Keratinocyte (primary cell): ENCODE data around the gene AGO3. TPM values are rescaled to one million over a fixed set of nuclear protein-coding genes. Genes with fewer than 3 reads are reported as not detected.

ENCODE experiments used
- DNase-seq: peaks from one replicate; pipeline ENCODE4 v3.0.0-alpha.2; 2011; ENCODE audit warnings: low read depth, missing footprints, low spot score
- FAIRE-seq: peaks from 2 replicates; lab custom pipeline; 2011; peaks lifted over from hg19 to GRCh38; lab: Jason Lieb, UNC
- H2AFZ ChIP-seq: 2 replicates; pipeline ENCODE4 v1.6.0; 2012; ENCODE audit warnings: low read length, control low read depth, inconsistent platforms; ENCODE audit not compliant: control insufficient read depth
- H3K27ac ChIP-seq: 2 replicates; pipeline ENCODE4 v1.5.1; 2011; ENCODE audit warnings: low read length; ENCODE audit not compliant: control insufficient read depth, insufficient read depth
- H3K27me3 ChIP-seq: 3 replicates; pipeline ENCODE4 v1.6.0; 2011; ENCODE audit warnings: low read length; ENCODE audit not compliant: control insufficient read depth, insufficient read depth; ENCODE audit errors: extremely low read depth
- H3K36me3 ChIP-seq, 2 experiments: 2 replicates in 1 of 2; 3 replicates in 1 of 2; pipeline ENCODE4 v1.5.1; 2011; ENCODE audit warnings: low read length in 2 of 2, mild to moderate bottlenecking in 1 of 2; ENCODE audit not compliant: control insufficient read depth in 2 of 2, insufficient read depth in 2 of 2; ENCODE audit errors: extremely low read depth in 1 of 2
- H3K4me1 ChIP-seq: 3 replicates; pipeline ENCODE4 v1.5.1; 2011; ENCODE audit warnings: low read length; ENCODE audit not compliant: control insufficient read depth, insufficient read depth; ENCODE audit errors: extremely low read depth
- H3K4me2 ChIP-seq: 3 replicates; pipeline ENCODE4 v1.6.0; 2011; ENCODE audit warnings: low read depth, low read length; ENCODE audit not compliant: control insufficient read depth, insufficient read depth; ENCODE audit errors: extremely low read depth
- H3K4me3 ChIP-seq, 3 experiments: fragments of 200-600 bp in 1 of 3; sonication (generic) in 1 of 3; 2 replicates in 2 of 3; 3 replicates in 1 of 3; pipeline ENCODE4 v1.5.1; 2011 to 2016; ENCODE audit warnings: low read length in 3 of 3, mild to moderate bottlenecking in 3 of 3, control low read depth in 2 of 3, inconsistent platforms in 1 of 3, low read depth in 1 of 3, mixed read lengths in 1 of 3, mixed run types in 1 of 3, moderate library complexity in 1 of 3; ENCODE audit not compliant: control insufficient read depth in 2 of 3, insufficient read depth in 2 of 3; ENCODE audit errors: extremely low read depth in 1 of 3
- H3K79me2 ChIP-seq: 2 replicates; pipeline ENCODE4 v1.6.0; 2012; ENCODE audit warnings: low read length; ENCODE audit not compliant: control insufficient read depth, insufficient read depth
- H3K9ac ChIP-seq: 3 replicates; pipeline ENCODE4 v1.6.0; 2011; ENCODE audit warnings: low read length; ENCODE audit not compliant: control insufficient read depth, insufficient read depth; ENCODE audit errors: extremely low read depth
- H3K9me1 ChIP-seq: 3 replicates; pipeline ENCODE4 v1.6.0; 2011; ENCODE audit warnings: low read length; ENCODE audit not compliant: control insufficient read depth, insufficient read depth; ENCODE audit errors: extremely low read depth
- H3K9me3 ChIP-seq: 2 replicates; pipeline ENCODE4 v1.5.1; 2012; ENCODE audit warnings: low read depth, low read length; ENCODE audit not compliant: control insufficient read depth
- H4K20me1 ChIP-seq: 3 replicates; pipeline ENCODE4 v1.6.0; 2011; ENCODE audit warnings: low read length; ENCODE audit not compliant: control insufficient read depth, insufficient read depth; ENCODE audit errors: extremely low read depth
- CTCF ChIP-seq, 3 experiments: IDR thresholded peaks in 1 of 3; conservative IDR thresholded peaks in 1 of 3; optimal IDR thresholded peaks in 1 of 3; 2 replicates in 2 of 3; 3 replicates in 1 of 3; pipeline versions ENCODE3 to v1.5.1; 2011; ENCODE audit warnings: low read length in 3 of 3, mild to moderate bottlenecking in 3 of 3, moderate library complexity in 2 of 3, control low read depth in 1 of 3, inconsistent platforms in 1 of 3; ENCODE audit not compliant: insufficient read depth in 2 of 3; ENCODE audit errors: extremely low read depth in 1 of 3
- EZH2 ChIP-seq: IDR thresholded peaks from one replicate; pipeline ENCODE4 v1.6.1; 2012; ENCODE audit warnings: inconsistent platforms, mild to moderate bottlenecking, low read length, moderate library complexity
- dilution Hi-C: fragments of 300-500 bp; cut with MboI; formaldehyde crosslinking; loops from one replicate; pipeline ENCODE4 v1.7.0; 2020; ENCODE audit warnings: low sequenced_read_pairs; ENCODE audit not compliant: extremely low pct_ligation_motif_present
- polyA plus RNA-seq, 5 experiments: library from polyadenylated mRNA; depleted of rRNA in 3 of 5; stranded (reverse) in 3 of 5; stranded (forward) in 1 of 5; unstranded in 1 of 5; fragments of >200 nt; gene quantifications; 1 replicate in 1 of 5; 2 replicates in 3 of 5; 3 replicates in 1 of 5; pipeline versions ENCODE4 v1.2.1 to v1.2.3, GENCODE V29; 2011 to 2012; ENCODE audit warnings: missing spikeins in 2 of 5, low read depth in 1 of 5, low replicate concordance in 1 of 5

AGO3 gene
- polyA plus RNA-seq, 1 donor (not counting 4 experiments of a cell fraction or from before 2014, with no cell fraction given): 14.0 TPM

GRCh38 chr1:36070349-36070748, 139.4 kb downstream of the AGO3 start:
- no peak overlapping the region for H3K27ac ChIP-seq
- TF ChIP-seq EZH2 (no peak), CTCF (optimal IDR thresholded peaks at IDR 0.05 in 1 of 3, IDR thresholded peaks at IDR 0.05 in 1 of 3, conservative IDR thresholded peaks at IDR 0.05 in 1 of 3; ENCODE audit: extremely low read depth in 1 of 3, insufficient read depth in 2 of 3, low read length in 3 of 3) (no peak)
- no peaks in the 10 kb centered on the region for H3K9me3 ChIP-seq
- no peak overlapping the region for H3K4me3 ChIP-seq
- no peak overlapping the region for H2AFZ ChIP-seq
- H3K9me1 ChIP-seq: no peaks in the 10 kb centered on the region
- no peaks in the 10 kb centered on the region for H3K27me3 ChIP-seq
- H3K9ac ChIP-seq: no peak overlapping the region
- dilution Hi-C loops: no loop called here
- FAIRE-seq: no peak
- no peaks in the 10 kb centered on the region for H3K4me1 ChIP-seq
- no peaks in the 10 kb centered on the region for H3K36me3 ChIP-seq
- no peak overlapping the region for H3K4me2 ChIP-seq
- no peaks in the 10 kb centered on the region for H4K20me1 ChIP-seq
- no peak for DNase-seq
- H3K79me2 ChIP-seq: no peaks in the 10 kb centered on the region

GRCh38 chr1:36076979-36077573, 146.2 kb downstream of the AGO3 start:
- dilution Hi-C loops: no loop called here

More at GRCh38 chr1:36076979-36077573, 146.2 kb downstream of the AGO3 start:
- no peak for FAIRE-seq
- Histone ChIP-seq H4K20me1 (no peaks in the 10 kb centered on the region), H3K9me3 (no peaks in the 10 kb centered on the region), H3K27me3 (no peaks in the 10 kb centered on the region), H3K79me2 (no peaks in the 10 kb centered on the region), H3K9ac (no peak overlapping the region), H3K27ac (no peak overlapping the region), H3K36me3 (no peaks in the 10 kb centered on the region), H3K4me3 (no peak overlapping the region), H3K4me1 (peaks cover 16% of the 10 kb centered on the region), H3K9me1 (no peaks in the 10 kb centered on the region), H2AFZ (no peak overlapping the region), H3K4me2 (no peak overlapping the region)
- TF ChIP-seq CTCF (optimal IDR thresholded peaks at IDR 0.05 in 1 of 3, IDR thresholded peaks at IDR 0.05 in 1 of 3, conservative IDR thresholded peaks at IDR 0.05 in 1 of 3; ENCODE audit: extremely low read depth in 1 of 3, insufficient read depth in 2 of 3, low read length in 3 of 3): no peak
- TF ChIP-seq EZH2: no peak
- DNase-seq: no peak
